NCI-H226 (cell line): ENCODE results near the gene PAK5.

Experiments used
- DNase-seq: peaks from one replicate; pipeline ENCODE4 v3.0.0-alpha.2; 2015

Gene PAK5

DNA sequence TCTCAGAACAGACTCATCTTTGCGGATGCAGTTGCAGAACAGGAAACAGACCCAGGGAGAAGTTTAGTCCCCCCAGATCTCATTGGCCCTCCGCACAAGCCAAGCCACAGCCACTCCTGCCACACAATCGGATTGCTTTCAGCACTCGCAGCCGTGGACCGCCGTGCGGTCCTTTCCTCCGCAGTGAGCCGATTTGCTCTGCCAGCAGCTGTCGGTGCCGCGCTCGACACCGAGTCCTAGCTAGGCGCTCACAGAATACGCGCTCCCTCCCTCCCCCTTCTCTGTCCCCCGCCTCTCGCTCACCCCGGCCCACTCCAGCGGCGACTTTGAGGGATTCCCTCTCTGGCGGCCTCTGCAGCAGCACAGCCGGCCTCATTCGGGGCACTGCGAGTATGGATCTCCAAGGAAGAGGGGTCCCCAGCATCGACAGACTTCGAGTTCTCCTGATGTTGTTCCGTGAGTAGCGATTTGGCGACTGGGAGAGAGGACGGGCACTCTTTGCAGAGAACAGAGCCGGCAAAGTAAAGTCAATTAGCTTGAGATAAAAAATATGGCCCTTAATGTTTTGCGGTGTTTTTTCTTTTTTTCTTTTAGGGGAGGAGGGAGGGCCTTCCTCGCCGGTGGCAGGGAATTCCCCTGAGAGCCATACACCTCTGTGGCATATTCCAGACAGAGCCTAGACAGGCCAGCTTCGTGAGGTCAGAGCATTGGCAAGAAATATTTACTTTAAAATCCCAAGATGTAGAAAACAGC lies 324.2 kb downstream of the PAK5 start, which contains the start of gene LAMP5:
LAMP5 (plus strand) TSS at position 130 of the 753 bp plus-strand sequence; CDS start at position 393, 263 bp downstream.
- no peak for DNase-seq

DNA sequence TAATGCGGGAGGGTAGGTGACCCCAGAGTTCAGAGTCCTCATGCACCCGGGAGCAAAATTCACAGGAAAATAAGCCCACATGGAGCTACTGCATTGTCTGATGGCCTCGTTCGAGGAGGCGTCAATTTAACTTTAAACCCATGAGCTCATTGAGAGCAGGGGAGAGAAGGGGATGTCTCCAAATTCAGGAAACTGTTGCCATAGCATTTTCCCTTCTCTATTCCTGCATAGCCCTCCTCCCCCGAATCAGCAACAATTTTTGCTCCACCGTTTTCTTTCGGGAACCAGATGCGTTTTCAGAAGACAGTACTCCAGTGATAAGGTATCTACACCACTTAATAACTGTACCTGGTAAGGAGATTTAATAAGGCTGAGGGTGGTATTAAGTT lies 324.8 kb downstream of the PAK5 start:
- no peak for DNase-seq

DNA sequence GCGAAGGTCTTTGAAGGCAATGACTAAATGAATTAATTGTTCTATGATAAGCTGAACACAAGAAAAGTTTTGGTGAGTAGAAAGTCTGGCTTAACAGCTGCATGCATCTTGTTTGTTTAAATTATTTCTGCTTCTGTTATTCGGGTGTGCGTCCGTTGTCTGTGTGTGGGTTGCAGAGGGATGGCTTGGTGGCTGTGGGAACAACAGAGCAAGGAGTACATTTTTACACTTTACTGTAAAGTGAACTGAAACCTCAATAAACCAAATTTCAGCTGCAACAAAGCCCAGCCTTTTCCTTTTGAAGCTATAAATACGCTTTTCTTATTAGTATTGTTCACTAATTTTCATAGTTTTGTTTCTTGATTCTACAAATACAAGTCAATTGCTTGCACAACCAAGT lies 328.0 kb downstream of the PAK5 start:
- no peak for DNase-seq

DNA sequence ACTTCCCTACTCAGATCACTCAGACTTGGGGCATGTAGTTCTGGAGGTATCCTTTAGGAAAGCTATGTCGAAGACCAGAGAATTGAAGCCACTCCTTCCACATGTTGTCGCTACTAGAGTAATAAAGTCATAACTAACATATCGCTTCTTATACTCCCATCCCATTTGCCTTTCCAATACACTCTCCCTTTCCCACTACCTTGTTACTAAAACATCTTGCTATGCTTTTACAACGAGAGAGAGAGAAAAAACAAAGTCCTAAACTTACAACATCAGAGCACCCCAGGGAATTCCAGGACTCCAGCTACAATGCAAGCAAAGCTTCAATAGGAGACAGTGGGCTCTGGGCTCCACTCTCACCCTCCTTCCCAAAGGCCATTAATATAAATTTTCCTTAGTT lies 329.6 kb downstream of the PAK5 start:
- DNase-seq = no peak

DNA sequence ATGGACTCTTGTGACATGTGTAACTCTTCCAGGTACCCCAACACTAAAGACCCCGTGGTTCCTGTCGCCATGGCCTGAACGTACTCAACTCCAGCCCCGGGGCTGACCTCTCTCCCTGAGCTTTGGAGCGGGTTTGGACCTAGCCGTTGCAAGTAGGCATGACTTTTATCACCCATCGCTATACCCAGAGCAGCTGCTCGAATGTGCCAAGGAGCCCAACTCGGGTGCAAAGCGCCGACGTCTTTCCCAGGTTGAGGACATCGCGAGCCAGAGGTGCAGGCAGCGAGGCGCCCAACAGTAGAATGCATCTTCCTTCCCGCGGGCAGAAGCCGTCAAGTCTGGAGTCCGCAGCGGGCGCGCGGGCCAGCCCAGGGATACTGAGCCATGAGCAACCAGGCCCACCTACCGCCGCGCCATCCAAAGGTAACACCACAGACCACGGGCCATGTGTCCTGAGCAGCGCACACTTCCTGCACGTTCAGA lies 330.1 kb downstream of the PAK5 start:
- DNase-seq = no peak

DNA sequence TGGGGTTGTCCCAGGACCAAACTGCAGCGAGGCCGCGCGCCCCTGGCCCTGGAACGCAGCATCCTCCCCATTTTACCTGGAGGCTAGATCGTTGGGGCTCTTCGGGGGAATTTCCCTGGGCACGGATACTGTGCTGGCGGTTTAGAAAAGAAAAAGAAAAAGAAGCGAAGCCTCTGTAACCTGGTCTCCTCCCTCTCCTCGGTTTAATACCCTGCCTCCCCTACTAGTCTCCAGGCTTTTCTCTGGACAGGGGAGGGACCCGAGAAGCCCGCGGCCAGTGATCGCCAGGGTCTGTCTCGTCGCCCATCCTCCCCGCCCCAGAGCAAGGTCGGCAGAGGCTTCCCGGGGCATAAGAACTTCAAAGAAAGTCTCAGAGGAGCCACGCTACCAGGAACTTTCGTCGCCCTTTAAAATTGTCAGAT lies 330.6 kb downstream of the PAK5 start:
- DNase-seq = no peak

DNA sequence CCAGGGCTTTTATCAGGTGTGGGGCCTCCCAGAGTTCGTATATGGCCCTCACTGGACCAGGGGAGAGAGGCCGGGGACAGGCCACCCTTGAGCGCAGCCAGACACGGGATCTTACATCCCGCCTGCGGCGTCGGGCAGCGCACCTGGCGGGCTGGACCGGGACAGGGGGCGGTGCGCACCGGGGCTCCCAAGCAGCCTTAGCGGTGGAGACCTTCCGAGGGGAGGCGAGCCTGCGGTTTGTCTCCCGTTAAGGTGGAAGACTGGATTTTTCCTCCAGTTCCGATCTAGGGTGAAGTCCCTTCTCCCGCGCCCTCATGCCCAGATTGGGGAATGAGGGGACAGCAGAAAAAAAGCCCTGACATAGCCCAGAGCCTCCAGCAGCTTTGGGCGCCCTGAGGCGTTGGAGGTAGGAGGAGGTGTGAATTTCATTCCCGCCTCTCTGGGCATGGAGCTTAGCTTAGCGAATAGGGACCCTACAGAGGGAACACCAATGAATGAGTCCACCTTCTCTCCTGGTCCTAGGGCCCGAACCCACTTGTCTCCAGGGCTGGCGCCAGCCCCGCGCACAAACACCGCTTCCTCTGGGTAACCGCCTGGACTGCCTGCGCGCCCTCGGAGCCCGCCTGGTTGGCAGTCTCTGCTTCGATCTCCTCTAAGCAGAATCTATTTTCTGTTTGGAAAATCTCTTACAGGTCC lies 331.2 kb downstream of the PAK5 start:
- no peak for DNase-seq

DNA sequence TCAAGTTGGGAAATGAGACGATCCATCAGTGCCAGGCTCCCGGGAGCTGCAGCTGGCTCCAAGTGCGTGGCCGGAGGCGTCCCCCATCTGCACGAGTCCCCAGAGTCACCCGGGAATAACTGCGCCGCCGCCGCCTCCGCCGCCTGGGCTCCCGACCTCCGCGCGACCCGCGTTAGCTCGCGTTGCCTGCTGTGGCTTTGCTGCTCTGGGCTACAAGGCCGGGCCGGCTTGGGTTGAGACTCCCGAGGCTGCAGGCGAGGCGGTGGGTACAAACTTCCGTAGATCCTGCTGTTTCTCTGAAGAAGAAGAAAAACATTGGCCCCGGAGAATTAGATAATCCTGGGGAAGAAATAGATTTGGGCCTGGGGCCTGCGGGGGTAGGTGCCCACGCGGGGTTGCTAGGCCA lies 331.9 kb downstream of the PAK5 start:
- no peak for DNase-seq

DNA sequence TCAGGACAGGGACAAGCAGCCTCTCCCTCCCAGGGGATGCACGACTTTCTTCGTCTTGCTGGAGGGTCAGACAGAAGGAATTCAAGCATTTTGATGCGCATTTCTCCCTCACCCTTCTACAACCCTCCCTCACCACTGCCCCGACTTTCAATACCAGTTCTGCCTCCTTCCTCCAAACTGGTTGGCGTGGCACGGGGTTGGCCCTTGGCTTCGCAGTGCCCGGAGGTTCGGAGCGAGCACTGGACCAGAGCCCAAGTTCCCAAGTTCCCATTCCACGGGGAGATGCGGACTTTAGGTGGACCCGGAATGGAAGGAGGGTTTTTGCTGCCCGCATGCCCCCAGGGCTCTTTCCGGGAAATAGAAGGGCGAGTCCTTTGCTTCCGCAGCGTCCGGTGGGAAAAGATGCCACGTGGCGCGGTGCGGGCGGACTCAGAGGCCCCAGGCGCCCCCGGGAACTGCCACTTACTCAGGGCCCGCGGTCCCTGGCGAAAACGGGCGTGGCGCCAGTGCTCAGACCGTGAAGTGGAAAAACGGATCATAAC lies 332.5 kb downstream of the PAK5 start:
- DNase-seq = no peak

DNA sequence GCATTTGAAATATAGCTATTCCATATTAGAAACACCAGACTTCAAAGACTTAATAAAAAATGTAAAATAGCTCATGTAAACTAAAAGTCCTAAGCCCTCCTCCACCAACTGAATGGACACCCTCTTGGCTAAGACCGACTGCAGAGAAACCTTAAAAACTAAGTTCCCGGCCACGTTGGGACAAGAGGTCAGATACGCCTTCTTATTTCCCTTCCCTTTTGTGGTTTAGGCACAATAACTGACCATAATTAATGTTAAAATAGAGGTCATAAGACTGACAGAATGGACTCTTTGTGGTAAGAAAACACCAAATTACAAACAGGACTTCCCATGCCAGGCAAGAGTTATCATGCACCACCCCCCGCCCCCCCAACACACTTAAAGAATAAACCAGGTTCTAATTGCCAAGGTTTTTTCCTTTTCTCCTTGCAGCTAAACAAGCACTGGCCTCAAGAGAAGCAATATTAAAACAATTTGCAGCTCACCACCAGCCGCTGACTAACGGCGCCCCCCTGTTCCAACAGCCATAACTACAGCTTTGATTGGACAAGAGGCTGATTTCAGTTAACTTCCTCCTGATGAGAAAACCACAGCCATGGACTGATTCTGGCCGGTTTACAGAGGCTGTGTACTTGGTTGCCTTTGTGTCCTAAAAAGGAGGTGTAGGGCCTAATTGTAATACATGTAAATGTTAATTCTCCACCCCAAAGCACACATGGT lies 335.2 kb downstream of the PAK5 start:
- DNase-seq = no peak

DNA sequence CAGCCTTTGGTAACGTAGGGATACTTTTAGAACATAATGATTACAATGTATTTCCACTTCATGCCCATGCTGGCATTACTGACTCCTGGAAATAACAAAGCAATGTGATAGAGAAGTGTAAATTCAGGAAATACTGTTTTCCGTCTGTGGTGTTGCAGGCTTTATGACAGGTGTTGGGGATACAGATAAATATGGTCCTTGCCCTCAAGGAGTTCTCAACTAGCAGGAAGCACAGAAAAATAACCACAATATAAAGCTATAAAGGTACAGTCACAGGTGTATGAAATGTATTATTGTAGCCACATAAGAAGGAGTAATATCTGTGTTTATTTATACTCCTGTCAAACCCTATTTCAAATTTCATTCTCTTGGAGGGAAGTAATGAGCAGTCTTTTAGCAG lies 337.4 kb downstream of the PAK5 start:
- no peak for DNase-seq

DNA sequence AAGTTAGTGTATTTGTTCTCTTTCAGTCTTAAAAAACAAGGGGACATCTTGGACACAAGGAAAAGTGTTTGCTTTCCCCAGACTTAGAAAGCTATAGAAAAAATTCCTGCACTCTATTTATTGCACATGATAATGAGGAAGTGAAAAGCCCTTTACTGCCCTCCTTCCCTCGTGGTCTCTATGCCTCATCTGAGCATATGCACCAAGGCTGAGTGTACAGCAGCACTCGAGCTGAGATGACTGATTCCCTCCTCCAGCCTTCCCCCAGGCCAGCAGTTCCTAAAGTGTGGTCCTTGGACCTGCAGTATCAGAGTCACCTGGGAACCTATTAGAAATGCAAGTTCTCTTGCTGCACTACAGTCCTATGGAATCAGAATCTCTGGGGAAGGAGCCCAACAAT lies 338.8 kb downstream of the PAK5 start:
- no peak for DNase-seq

DNA sequence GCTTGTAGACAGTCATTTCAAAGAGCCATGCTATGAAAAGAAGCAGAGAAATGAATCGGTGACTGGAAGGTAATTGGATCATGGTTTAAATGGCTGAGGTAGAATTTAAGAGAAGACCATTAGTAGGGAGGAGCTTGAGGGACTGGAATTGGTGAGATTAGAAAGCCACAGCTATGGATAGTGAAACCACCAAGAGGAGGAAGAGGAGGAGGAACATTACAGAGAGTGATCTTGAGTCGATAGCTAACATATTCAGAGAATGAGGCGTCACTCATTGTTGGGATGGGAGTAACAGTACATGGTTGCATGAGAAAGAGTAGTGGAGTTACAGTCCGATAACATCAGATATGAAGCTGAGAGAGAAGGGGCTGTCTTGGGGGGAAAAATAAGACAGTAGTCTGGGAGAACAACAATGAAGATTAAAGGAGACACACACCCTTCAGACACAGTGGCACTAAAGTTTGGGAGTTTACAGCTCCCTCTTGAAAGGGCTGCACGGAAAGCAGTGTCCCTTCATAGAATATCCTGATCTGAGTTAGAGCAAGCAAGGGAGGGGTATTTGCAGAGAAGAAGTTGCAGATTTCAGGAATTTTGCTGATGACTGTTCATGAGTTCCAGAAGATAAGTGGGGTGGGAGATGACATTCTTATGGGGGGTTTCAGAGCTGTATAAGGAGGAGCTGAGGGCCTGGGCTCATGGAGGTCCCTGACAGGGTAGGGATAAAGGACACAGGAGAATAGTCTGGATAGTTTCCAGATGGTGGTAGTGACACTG lies 339.6 kb downstream of the PAK5 start:
- peak; percentile 5 for DNase-seq

DNA sequence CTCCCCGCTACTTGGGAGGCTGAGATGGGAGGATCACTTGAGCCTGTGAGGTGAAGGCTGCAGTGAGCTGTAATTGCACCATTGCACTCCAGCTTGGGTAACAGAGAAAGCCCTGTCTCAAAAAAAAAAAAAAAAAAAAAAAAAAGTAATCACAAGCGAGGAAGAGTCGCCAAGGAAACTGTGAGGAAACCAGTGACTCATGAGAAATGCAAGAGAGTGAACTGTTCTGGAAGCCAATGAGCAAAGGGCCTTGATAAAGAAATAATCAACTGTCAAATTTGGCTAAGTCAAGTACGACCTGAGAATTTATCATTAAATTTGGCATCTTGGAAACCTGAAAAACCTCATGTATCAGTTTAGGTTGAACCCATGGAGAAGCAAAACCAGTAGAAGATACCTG lies 340.6 kb downstream of the PAK5 start:
- peak; percentile 33 for DNase-seq

DNA sequence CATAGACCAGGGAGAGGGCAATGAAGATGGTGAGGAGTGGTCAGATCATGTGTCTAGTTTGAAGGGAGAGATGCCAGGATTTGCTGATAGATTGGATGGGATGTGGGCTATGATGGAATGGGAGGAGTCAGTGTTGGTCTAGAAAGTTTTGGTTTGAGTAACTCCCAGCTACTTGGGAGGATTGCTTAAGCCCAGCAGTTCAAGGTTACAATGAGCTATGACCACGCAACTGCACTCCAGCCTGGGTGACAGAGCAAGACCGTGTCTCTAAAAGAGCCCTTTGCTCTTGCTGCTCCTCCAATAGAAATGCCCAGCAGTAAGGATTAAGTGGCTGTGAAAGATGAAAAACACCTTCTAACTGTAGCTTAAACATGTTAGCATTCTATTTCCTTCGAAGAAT lies 342.7 kb downstream of the PAK5 start:
- DNase-seq = no peak

DNA sequence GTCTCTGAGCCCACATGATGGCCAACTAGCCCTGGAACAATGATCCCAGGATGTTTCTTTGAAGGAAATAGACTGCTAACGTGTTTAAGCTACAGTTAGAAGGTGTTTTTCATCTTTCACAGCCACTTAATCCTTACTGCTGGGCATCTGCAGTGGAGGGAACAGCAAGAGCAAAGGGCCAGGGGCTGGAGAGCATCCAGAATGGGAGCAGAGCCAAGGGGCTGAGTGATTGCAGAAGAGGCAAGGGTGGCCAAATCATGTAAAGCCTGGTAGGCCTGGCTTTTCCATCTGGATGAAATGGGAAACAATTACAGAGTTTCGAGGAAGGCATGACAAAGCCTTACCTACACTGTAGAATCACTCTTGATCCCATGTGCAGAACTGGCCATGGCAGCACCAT lies 343.2 kb downstream of the PAK5 start:
- DNase-seq = no peak

DNA sequence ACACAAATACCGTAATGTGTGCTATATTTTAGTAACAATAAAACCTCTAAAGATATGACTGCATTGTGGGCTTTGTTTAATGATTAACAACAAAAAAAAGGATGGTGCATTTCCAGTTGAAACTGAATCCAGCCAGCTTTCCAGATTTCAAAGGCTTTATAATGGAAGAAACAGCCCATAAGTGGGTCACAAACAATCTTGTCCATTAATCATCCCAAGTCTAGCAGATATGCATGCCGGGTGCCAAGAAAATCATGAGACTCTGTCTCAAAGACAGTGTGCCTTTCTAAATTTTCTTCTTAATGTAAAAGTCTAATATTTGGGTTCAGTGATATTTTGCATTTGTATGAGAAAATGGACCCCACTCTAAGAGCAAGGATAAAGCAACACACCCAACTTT lies 345.1 kb downstream of the PAK5 start:
- DNase-seq = no peak

DNA sequence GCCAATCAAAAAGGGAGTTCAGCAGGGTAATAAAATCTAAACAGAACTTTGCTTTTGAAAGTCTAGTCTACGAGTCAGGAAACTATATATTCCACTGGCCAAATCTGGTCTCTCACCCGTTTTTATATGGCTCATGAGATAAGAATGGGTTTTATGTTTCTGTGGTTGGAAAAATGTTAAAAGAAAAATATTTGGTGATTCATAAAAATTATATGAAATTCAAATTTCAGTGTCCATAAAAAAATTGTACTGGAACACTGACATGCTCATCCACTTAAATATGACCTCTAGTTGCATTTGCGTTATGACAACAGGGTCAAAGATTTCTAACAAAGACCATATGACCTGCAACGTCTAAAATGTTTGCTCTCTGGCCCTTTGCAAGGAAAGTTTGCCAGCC lies 346.8 kb downstream of the PAK5 start:
- no peak for DNase-seq

DNA sequence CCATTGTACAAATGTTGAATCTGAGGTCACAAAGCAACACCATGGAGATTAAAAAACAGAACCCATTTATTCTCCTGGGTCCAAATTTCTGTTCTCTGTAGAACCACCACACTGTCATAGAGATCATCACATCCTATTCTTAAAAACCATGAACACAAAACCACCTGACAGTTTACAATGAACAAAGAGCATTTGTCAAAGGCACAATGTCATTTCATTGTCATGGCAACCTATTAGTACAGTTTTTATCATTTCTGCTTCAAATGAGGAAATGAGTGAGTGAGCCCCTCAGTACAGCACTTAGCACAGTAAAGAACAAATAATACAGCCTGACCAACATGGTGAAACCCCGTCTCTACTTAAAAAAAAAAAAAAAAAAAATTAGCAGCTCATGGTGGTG lies 347.6 kb downstream of the PAK5 start:
- no peak for DNase-seq

DNA sequence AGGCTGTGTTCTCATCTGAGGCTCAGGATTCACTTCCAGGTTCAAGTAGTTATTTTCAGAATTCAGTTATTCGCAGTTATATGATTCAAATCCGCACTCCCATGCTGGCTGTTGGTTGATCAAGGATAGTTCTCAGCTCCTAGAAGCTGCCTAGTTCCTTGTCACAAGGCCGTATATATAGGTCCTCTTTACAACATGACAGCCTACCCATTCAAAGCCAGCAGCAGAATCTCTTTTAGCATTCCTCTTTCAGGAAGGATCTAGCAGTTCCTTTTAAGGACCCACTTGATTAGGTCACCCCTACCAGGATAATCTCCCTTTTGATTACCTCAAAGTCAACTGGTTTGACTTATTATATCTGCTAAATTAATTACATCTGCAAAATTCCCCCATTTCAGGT lies 348.2 kb downstream of the PAK5 start:
- no peak for DNase-seq

DNA sequence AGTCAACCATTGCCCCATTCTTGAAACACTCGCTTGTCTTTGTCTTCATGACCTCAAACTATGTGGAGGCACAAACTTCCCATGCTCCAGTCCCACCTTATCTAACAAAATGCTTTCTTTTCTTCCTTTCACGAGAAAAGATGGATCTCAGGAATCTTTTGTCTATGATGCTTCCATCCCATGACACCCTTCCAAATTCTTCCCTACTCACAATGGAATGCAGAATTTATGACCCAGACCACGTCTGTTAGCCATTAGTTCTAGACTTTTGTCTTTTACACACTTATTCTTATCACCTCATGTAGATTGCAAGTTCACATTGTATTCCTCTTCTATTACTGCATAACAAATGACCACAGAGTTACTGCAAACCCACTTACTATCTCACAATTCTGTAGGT lies 348.7 kb downstream of the PAK5 start:
- no peak for DNase-seq

DNA sequence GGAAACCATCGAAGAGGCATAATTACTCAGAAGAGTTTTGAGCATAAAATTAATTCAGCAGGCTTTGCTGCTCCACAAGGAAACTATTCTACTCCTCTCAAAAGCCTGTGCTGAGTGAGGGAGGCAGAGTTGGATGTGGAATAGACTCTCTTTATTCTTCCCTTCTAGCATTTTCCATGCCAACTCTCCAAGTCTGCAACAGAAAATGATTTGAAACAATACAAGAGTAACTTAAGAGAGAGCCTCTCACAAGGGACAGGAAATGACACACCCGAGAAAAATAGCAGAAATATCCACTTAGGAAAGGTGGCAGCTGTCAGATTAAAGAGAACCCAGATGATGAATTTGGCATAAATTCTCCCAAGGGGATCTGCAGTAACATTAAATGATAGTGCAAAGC lies 350.8 kb downstream of the PAK5 start:
- DNase-seq = no peak
